Activated CD4-positive, alpha-beta T cell treated with anti-CD3 and anti-CD28 coated beads for 48 hours (primary cell): Measurements from ENCODE around the gene SCN2B.
A peak's percentile ranks its signal among the peaks of the same experiment; 100 is the strongest.

Experiments used
- DNase-seq: peaks from one replicate; pipeline ENCODE4 v3.0.0-alpha.2; 2020

SCN2B gene, protein sequence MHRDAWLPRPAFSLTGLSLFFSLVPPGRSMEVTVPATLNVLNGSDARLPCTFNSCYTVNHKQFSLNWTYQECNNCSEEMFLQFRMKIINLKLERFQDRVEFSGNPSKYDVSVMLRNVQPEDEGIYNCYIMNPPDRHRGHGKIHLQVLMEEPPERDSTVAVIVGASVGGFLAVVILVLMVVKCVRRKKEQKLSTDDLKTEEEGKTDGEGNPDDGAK

GRCh38 chr11:118175993-118176777 lies at the start of gene SCN2B:
Gene SCN2B, minus strand, starts transcription at chr11:118176639. Its CDS starts 208 bp downstream, at chr11:118176431.
- no peak for DNase-seq

DNA sequence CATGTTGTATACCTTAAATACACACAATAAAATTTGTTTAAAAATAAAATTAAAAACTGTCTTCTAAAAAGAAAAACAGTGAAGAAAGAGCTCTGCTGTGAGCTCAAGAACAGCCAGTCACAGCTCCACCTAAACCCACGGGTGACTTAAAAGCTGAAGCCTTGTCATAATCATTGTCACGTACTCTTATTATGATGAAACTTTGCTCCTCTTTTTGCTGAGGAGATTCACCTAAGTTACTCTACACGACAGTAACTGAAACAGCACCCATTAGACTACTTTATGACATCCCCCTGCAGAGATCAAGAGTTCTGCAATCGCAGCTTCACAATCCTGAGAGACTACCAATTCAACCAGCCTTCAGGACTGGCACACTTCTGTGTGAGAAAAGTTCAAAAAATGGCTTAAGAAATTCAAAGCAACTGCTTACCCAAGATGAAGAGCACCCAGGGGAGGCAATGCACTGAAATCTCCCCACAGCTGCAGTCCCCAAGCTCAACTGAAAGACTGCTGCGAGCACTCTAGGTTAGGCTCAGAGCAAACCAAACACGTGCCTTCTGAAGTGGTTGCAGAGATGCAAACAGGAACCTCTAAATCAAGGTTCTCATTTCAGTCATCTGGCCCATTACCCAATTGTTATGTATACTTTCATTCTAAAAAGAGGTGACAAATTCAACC lies 48.2 kb upstream of the SCN2B start, which contains the start of gene JAML:
TSS of gene JAML (minus strand) at position 501 of the 678 bp plus-strand sequence. CDS start 10,145 bp downstream, outside the sequence.
- peak; percentile 75 for DNase-seq

DNA sequence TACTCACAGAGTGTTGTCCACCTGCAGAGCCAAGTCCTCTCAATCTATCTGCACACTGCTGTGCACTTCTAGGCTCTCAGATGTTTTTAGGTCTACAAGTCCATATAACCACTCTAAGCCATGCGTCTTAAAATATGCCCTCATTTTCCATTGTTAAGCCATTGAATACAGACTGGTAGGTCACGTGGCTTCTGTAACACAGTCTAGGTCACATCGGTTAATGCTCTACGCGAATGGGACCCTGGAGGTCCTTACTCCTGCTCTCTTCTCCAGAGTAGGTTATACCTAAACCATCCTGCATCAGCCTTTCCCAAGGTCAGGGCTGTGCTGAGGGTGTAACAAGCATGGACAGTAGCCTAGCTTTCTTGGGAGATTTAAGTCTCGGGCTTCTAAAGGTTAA lies 47.6 kb upstream of the SCN2B start:
- DNase-seq, result peak; percentile 42

DNA sequence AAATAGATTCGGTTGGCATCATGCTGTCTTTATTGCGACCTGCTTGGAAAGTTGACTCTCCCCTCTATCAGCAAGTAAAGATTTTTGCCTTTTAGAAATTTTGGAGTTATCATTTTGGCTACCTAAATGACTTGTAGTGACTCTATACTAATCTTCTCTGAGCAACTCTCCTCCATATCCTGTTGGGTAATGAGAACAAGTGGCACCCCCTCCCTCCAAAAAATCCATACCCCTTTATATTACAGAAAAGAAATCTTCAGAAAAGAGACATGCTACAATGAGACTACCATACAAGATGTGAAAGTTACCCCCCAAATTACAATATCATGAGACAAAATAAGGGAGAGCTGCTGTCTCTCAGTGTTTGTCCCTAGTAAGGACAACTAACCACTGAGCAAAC lies 47.1 kb upstream of the SCN2B start:
- no peak for DNase-seq

GRCh38 chr11:118222437-118222836 lies 46.0 kb upstream of the SCN2B start:
- DNase-seq, result no peak

DNA sequence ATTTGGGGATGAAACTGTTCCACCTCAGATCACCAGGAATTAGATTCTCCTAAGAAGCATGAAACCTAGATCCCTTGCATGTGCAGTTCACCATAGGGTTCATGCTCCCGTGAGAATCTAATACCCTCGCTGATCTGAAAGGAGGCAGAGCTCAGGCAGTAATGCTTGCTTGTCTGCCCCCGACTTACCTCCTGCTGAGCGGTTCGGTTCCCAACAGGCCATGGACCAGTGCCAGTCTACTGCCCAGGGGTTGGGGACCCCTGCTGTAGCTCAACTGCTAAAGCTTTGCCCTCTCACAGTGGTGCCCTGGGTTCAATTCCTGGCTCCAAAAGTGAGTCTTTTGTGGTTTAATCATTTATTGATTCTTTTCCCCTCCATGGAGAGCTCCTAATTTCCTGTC lies 45.0 kb upstream of the SCN2B start:
- no peak for DNase-seq

GRCh38 chr11:118219732-118220131 lies 43.3 kb upstream of the SCN2B start:
- DNase-seq, result no peak

DNA sequence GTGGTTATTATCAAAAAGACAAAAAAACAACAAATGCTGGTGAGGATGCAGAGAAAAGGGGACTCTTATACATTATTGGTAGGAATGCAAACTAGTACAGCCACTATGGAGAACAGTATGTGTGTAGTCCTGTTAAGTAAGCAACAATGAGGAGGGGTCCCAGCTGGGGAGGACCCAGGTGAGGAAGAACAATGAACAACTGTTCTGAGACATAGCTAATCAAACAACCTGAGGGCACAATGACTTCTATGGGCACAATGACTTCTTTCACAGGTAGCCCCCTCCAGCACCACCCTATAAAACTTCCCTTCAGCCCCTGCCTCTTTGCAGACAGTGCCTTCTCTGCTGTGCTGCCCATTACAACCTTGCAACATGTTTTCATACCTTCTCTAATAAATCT lies 42.8 kb upstream of the SCN2B start:
- no peak for DNase-seq

DNA sequence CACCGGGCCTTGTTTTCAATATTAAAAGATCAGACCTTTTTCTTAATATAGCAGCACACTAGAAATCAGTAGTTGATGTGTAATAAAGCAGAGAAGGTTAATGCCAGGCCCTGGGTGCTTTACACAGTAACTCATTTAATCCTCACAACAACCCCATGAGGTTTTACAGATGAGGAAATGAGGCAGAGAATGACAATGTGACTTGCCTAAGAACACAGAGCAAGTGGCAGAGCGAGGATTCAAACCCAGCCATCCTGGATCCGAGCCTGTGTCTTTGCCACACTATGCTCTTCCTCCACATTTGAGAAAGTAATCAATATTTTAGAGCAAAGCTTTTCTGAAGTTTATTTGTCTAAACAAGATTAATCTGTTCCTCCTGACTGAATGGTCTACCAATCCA lies 41.1 kb upstream of the SCN2B start:
- DNase-seq, result peak; percentile 55

GRCh38 chr11:118216621-118217481 lies 40.4 kb upstream of the SCN2B start:
- DNase-seq, result peak; percentile 68

- DNase-seq, result no peak
Observed at GRCh38 chr11:118215765-118216164, 39.3 kb upstream of the SCN2B start.

DNA sequence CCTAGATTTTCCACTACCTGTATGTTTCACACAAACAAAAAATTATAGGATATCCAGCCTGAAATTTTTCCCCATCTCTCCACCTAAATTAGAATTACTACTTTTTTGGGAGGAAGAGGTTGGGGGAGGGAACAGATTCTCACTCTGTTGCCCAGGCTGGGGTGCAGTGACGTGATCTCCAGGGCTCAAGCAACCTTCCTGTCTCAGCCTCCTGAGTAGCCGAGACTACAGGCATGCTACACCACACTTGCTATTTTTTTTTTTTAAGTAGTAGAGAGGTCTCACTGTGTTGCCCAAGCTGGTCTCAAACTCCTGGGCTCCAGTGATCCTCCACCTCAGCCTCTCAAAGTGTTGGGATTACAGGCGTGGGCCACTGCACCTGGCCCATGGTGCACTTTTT lies 38.8 kb upstream of the SCN2B start:
- no peak for DNase-seq

GRCh38 chr11:118214210-118214914 lies 37.9 kb upstream of the SCN2B start:
- no peak for DNase-seq

DNA sequence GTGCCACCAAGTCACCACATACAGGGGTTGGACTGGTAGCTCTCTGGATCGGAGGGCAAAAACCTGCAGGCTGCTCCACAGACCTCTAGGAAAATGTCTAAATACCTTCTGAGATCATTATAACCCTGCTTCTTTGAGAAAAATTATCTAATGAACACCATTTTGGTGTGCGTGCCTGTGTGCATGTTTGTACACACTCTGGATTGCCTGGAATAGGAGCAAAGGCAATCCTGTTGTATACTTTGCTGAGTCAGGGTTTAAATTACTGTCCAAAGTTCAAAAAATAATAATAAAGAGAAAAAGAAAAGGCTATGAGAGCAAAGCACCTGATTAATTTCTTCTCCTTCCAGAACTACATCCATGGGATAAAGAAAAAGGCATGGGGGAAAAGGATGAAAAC lies 37.3 kb upstream of the SCN2B start:
- no peak for DNase-seq

DNA sequence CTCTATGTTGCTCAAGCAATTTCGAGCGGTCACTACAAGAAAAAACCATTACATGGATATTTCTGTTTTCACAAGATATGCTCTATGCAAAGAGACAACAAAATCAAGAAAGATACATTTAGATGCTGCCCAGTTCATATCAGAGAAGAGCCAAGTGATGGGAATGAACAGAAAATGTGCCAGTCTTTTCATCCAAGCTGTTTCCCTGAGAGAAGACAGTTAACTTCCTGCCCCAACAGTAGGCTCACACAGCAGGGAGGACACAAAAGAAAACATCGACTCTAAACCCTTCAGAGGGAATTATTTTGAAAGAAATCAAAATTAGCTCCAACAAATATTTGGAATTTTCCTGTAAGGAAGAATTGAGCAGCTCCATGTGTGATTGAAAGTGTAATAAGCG lies 36.8 kb upstream of the SCN2B start:
- DNase-seq, result no peak

DNA sequence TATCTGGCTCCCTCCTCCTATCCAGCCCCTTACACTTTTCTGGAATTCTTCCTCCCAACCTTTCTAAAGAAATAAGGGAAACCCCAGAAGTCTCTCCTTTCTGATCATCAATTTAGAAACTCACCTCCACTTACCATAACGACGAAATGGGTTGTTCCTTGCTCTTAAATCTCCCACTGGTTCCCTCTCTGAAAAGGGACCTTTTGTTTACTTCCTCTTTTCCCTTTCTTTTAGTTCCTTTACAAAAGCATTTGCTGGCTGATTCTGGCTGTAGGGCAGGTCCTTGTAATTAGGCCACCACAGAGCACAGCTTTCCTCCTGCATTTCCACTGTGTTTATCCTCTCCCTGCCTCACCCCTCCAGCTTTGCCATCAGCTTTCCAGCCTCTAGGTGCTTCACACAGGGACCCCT lies 36.3 kb upstream of the SCN2B start:
- no peak for DNase-seq

DNA sequence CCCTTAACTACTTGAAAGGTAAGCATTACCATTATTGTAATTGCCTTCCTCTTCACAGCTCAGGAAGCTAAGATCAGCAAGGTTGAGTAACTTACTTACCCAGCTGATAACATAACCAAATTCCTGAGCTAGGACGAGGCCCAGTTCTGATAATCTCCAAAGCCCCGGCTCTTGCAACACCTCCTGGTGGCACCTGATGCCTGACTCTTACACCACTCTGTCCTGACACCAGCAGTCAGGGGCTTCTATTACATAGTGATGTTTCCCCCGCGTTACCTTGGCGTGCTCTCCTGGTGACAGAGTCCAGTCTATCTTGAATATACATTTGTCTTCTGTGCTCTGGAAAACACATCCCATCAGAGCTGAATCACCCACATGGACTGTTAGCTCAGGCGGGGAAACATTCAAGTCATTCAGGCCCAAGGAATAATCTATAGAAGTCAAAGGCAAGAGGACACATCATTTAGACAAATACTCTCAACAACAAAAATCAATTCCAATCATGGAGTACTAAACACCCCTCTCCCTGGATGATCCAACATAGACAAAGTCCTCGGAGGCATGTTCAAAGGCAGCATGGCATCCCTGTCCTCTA lies 35.8 kb upstream of the SCN2B start:
- DNase-seq, result no peak

DNA sequence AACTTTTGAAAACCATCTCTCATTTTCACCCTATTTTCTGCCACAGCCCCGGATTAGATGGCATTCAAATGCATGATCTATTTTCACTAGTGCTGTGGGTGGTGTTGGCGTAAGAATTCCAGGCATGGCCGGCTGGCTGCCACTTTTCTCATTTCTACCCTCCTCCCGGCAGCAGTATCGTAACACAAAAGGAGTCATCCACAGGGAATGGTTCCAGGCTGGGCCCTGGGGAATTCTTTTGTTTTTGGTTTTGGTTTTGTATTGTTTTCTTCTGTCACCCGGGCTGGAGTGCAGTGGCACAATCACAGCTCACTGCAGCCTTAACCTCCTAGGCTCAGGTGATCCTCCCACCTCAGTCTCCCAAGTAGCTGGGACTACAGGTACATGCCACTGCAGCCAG lies 34.6 kb upstream of the SCN2B start:
- no peak for DNase-seq

DNA sequence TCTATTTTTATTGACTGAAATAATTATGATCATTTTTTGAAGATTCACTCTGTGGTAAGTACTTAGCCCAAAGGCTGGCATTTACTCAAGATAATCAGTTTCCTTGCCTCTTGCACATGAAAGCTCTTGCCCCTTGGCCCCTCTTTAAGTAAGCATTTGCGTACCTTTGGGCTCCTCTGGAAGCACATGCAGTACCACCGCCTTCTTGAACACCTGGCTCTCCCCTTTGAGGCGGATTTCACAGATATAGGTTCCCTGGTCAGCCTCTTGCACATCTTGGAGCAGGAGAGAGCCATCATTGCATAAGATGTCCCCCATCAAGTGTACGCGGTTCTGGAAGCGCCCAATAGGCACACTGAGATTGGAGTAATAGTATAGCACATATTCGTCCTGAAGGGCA lies 33.9 kb upstream of the SCN2B start:
- DNase-seq, result no peak

DNA sequence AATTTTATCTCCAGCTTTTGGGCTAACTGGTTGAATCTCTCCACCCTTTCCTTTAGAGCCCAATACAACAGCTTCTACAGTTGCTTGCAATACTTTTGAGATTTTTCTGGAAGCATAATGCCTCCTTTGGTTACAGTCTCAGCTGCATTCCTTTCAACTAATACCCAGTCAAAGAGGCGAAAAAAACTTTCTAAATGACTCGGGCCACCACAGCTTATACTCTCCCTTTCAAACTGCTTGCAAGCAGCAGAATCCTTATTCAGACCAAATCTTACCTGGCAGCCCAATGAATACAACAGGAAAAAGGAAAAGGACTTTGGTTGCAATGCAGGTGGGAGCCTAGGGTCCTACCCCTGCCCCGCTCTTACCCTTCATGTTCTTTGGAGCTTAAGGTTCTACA lies 32.6 kb upstream of the SCN2B start:
- no peak for DNase-seq

DNA sequence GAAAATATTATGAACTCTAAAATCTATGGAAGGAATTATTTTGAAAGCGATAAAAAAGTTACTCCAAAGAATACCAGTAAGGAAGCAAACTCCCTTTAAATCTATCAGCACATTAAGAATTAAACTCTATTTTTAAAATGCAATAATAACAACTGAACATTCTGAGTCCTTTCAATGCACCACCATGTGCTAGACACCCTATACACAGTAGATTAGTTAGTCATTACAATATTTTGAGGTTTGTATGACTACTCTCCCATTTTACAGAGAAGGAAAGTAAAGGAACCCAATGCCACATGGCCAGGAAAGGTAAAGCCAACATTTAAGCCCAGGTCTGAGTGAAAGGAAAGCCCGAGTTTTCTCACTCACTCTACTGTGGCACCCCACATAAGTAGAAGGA lies 30.6 kb upstream of the SCN2B start:
- no peak for DNase-seq
